GM12864 (cell line): ENCODE results near the gene KIF26B.

Experiments used
- DNase-seq: peaks from one replicate; pipeline ENCODE4 v3.0.0-alpha.2; 2011; ENCODE audit warnings: low read depth
- H3K4me3 ChIP-seq: 2 replicates; pipeline ENCODE4 v1.5.1; 2011; ENCODE audit warnings: mild to moderate bottlenecking, low read depth, low read length, control low read depth
- CTCF ChIP-seq: IDR thresholded peaks from 2 replicates; pipeline ENCODE4 v1.5.1; 2011; ENCODE audit warnings: low read depth, mild to moderate bottlenecking, moderate library complexity, low read length, control low read depth, inconsistent platforms; ENCODE audit errors: missing control alignments

KIF26B gene

GRCh38 chr1:245260110-245260882 lies 105.5 kb downstream of the KIF26B start:
- H3K4me3 ChIP-seq = no peak overlapping the region
- no peak for TF ChIP-seq CTCF
- no peak for DNase-seq

DNA sequence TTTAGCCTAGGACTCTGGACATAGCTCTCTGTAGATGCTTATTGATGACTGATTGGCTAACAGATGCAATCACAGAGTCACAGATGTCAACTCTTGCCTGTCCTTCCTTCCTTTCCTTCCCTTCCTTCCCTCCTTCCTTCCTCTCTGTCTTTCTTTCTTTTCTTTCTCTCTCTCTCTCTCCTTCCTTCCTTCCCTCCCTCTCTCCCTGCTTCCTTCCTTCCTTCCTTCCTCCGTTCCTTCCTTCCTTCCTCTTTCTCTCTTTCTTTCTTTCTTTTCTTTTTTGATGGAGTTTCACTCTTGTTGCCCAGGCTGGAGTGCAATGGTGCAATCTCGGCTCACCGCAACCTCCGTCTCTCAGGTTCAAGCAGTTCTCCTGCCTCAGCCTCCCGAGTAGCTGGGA lies 106.1 kb downstream of the KIF26B start:
- DNase-seq = no peak
- H3K4me3 ChIP-seq = no peak overlapping the region
- no peak for TF ChIP-seq CTCF

DNA sequence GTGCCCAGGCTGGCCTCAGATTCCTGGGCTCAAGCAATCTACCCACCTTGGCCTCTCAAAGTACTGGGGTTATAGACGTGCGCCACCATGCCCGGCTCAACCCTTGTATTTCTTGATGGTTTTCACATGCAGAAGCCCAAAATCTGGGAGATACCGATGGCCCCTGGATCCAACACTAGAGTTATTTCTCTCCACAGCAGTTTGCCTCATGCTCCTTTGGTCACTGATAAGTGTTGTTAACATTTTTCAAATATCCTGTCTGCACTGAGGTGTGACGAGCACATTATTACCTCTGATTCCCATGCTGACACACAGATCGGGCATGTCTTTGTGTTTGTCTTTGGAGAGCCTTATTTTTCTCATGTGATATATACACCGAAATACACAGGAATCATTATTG lies 107.0 kb downstream of the KIF26B start:
- H3K4me3 ChIP-seq = no peak overlapping the region
- DNase-seq = no peak
- TF ChIP-seq CTCF = no peak

GRCh38 chr1:245263529-245264095 lies 108.8 kb downstream of the KIF26B start:
- no peak for DNase-seq
- no peak overlapping the region for H3K4me3 ChIP-seq
- no peak for TF ChIP-seq CTCF

GRCh38 chr1:245264226-245264625 lies 109.4 kb downstream of the KIF26B start:
- TF ChIP-seq CTCF = no peak
- DNase-seq = no peak
- H3K4me3 ChIP-seq = no peak overlapping the region

- no peak for TF ChIP-seq CTCF
Measured at GRCh38 chr1:245266105-245266504, 111.3 kb downstream of the KIF26B start.

GRCh38 chr1:245270063-245270462 lies 115.3 kb downstream of the KIF26B start:
- TF ChIP-seq CTCF = no peak
- no peak for DNase-seq

More at GRCh38 chr1:245266105-245266504, 111.3 kb downstream of the KIF26B start:
- no peak overlapping the region for H3K4me3 ChIP-seq
- DNase-seq = no peak

More at GRCh38 chr1:245270063-245270462, 115.3 kb downstream of the KIF26B start:
- H3K4me3 ChIP-seq = no peak overlapping the region
